Kidney (tissue), 14 donors: ENCODE measurements around the gene CCDC157. TPM values are rescaled to one million over a fixed set of nuclear protein-coding genes. Genes with fewer than 3 reads are reported as not detected.

Experiments used
- DNase-seq, 5 donors: peaks; one replicate each; pipeline ENCODE4 v3.0.0-alpha.2; 2013 to 2020
- FAIRE-seq: peaks from 2 replicates; lab custom pipeline; 2012; peaks lifted over from hg19 to GRCh38; lab: Jason Lieb, UNC
- H3K27ac ChIP-seq, 2 donors: one replicate each; pipeline ENCODE4 v1.7.0; 2013; ENCODE audit warnings: low read depth in 2 of 2, low read length in 2 of 2, inconsistent platforms in 1 of 2
- H3K27me3 ChIP-seq: one replicate; pipeline ENCODE4 v1.7.1; 2013; ENCODE audit warnings: low read length, inconsistent platforms; ENCODE audit not compliant: control insufficient read depth, insufficient read depth
- H3K36me3 ChIP-seq, 3 donors: one replicate each; pipeline versions ENCODE4 v1.7.0 to v1.7.1; 2013; ENCODE audit warnings: low read length in 3 of 3, control low read depth in 1 of 3, inconsistent platforms in 1 of 3; ENCODE audit not compliant: insufficient read depth in 3 of 3, control insufficient read depth in 2 of 3
- H3K4me1 ChIP-seq, 3 donors: one replicate each; pipeline versions ENCODE4 v1.7.0 to v1.7.1; 2013; ENCODE audit warnings: low read length in 3 of 3, inconsistent platforms in 1 of 3, low read depth in 1 of 3; ENCODE audit not compliant: control insufficient read depth in 2 of 3, insufficient read depth in 2 of 3
- H3K4me3 ChIP-seq, 3 donors: one replicate each; pipeline versions ENCODE4 v1.7.0 to v1.8.1; 2013; ENCODE audit warnings: low read length in 3 of 3, control low read depth in 1 of 3, inconsistent platforms in 1 of 3
- H3K9ac ChIP-seq, 3 donors: one replicate each; pipeline versions ENCODE4 v1.7.0 to v1.7.1; 2013; ENCODE audit warnings: low read length in 3 of 3, control low read depth in 1 of 3, inconsistent platforms in 1 of 3
- H3K9me3 ChIP-seq, 3 donors: one replicate each; pipeline versions ENCODE4 v1.7.0 to v1.7.1; 2013; ENCODE audit warnings: low read length in 3 of 3, control low read depth in 1 of 3, inconsistent platforms in 1 of 3; ENCODE audit not compliant: control insufficient read depth in 2 of 3, insufficient read depth in 1 of 3
- CTCF ChIP-seq: IDR thresholded peaks from 3 replicates; pipeline ENCODE4 v1.5.1; 2012; ENCODE audit warnings: mild to moderate bottlenecking, moderate library complexity, borderline replicate concordance; ENCODE audit not compliant: insufficient read depth; ENCODE audit errors: extremely low read depth
- intact Hi-C: fragments of 100-400 bp; cut with DNase I; formaldehyde crosslinking; loops from one replicate; pipeline ENCODE4 v1.11.1; 2022
- polyA plus RNA-seq: library from polyadenylated mRNA; stranded (reverse); fragments of 350-450 nt; fragmentation: Illumina TruSeq; extraction: RNeasy Lipid Tissue Mini Kit (QIAGEN cat#74804); gene quantifications from one replicate; pipeline ENCODE4 v1.2.3, GENCODE V29; 2014; ENCODE audit warnings: low read depth, low replicate concordance; ENCODE audit not compliant: insufficient read depth
- total RNA-seq: library from RNA; stranded (reverse); fragmentation: NEBNext Ultra II Directional; extraction: Animal tissue kit (Norgen Biotek cat#: 25700); gene quantifications from one replicate; pipeline ENCODE4 v1.2.1, GENCODE V29; 2021
- donor health status: control.
- donor health status: control.
- donor health status: control.
- donor health status: control.
- donor health status: control.
- donor health status: DM: yes; HTN: yes; CAD: no.
- donor health status: Normal renal cell carcinoma (clear cell type).

The CCDC157 gene
- total and polyA plus RNA-seq, 2 donors from 2014 or later, result 5.1 to 6.0 TPM

GRCh38 chr22:30385942-30386341 is 29.1 kb downstream of the CCDC157 start:
- H3K36me3 ChIP-seq, result peaks cover 0 to 9% (median 3%) of the 10 kb centered on the region in 3 donors
- peaks cover 0 to 12% (median 0%) of the 10 kb centered on the region in 3 donors for H3K4me1 ChIP-seq
- intact Hi-C loops, result loop anchor here (5.0 kb wide), 1 partner anchor 119 kb away; the partner anchor contains the start of gene OSM
- H3K9me3 ChIP-seq, result no peaks in the 10 kb centered on the region
- DNase-seq (peak in 2 of 5 donors; percentile 43 to 61), FAIRE-seq (no peak)
- TF ChIP-seq CTCF, result no peak
- peak overlapping the region in 1 of 3 donors; percentile 86 for H3K9ac ChIP-seq
- no peaks in the 10 kb centered on the region for H3K27me3 ChIP-seq
- H3K4me3 ChIP-seq, result no peak overlapping the region
- H3K27ac ChIP-seq, result no peak overlapping the region

DNA sequence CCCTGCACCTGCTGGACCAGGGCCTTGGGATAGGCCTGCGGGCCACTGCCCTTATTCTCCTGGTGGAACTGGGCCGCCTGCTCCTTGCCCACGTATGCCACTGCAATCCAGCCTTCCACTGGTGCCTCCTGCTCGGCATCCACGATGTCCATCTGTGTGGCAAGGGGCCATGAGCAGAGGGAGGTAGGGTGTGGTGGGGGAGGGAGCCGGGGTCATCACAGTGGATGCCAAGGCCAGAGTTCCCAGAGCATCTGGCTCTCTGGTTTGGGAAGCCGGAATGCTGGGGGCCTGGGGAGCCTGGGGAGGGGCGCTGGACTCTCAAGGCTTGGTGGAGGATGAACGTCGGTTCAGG is 29.8 kb downstream of the CCDC157 start:
- Histone ChIP-seq H3K9me3 (no peaks in the 10 kb centered on the region), H3K4me1 (peaks cover 0 to 12% (median 0%) of the 10 kb centered on the region in 3 donors), H3K27me3 (no peaks in the 10 kb centered on the region), H3K4me3 (peak overlapping the region; percentile 62 to 69 (median 67)), H3K9ac (peak overlapping the region; percentile 15 to 86 (median 49)), H3K36me3 (peaks cover 0 to 9% (median 0%) of the 10 kb centered on the region in 3 donors), H3K27ac (no peak overlapping the region)
- FAIRE-seq (no peak), DNase-seq (peak in 2 of 5 donors; percentile 78 to 79)
- intact Hi-C loops, result loop anchor here (5.0 kb wide), 1 partner anchor 119 kb away; the partner anchor contains the start of gene OSM
- no peak for TF ChIP-seq CTCF

DNA sequence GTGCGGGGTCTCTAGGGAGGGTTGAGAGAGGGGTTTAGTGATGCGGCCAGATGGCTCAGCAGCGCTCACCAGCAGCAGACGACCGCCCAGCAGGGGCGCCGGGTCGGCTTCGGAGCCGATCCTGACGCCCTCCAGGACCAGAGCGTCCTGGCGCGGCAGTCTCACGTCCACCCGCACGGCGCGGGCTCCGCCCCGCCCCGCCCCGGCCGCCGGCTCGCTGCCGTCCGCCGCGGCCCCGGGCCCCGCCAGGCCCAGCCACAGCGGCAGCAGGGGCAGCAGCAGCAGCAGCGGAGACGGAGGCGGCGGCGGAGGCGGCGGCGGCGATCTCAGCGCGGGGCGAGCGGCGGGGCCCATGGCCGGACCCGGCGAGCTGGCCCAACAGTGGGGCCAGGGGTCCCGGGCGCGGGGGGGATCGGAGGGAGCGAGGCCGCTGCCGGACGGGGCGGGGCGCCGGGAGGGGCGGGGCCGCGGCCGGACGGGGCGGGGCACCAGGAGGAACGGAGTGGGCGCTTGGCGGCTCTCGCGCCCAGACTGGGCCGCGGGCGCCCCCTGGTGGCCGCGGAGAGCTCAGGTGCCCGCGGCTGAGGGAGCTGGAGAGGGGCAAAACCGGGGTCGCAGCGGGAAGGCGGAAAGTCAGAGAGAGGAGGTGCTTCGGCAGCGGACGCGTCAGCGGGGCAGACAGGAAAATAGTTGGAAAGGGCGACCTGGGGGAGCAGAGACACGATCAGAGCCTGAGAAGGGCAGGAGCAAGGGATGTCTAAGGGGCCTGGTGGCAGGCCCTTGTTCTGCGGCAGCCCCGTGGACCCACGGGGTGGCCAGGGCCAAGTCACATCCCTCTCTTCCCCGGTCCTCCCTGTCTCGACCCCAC is 30.4 kb downstream of the CCDC157 start, which contains the start of gene RNF215:
Gene RNF215 (minus strand): TSS at position 452 of the 868 bp plus-strand sequence. CDS start 98 bp downstream, at position 354.
- Histone ChIP-seq H3K4me1 (peaks cover 0 to 12% (median 1%) of the 10 kb centered on the region in 3 donors), H3K27me3 (no peaks in the 10 kb centered on the region), H3K27ac (no peak within 1 kb of the TSS), H3K4me3 (peak within 1 kb of the TSS; percentile 62 to 69 (median 67)), H3K36me3 (peaks cover 0 to 9% (median 0%) of the 10 kb centered on the region in 3 donors), H3K9me3 (no peaks in the 10 kb centered on the region), H3K9ac (peak within 1 kb of the TSS; percentile 15 to 86 (median 49))
- DNase-seq (peak; percentile 89 to 95 (median 93)), FAIRE-seq (no peak)
- peak; percentile 83 for TF ChIP-seq CTCF
- intact Hi-C loops, result loop anchor here (5.0 kb wide), 1 partner anchor 120 kb away; the partner anchor contains the start of gene OSM
